AG04449 (cell line): ENCODE results near the gene TSTD2.

Source experiments
- CTCF ChIA-PET: fragments of 350-600 bp; formaldehyde crosslinking; extraction: SDS; loops from one replicate; lab custom pipeline; 2021; ENCODE audit warnings: antibody characterized with exemption; lab: Yijun Ruan, JAX
- POLR2A ChIA-PET: fragments of 400-600, 350-600 bp; formaldehyde crosslinking; extraction: SDS; loops from one replicate; lab custom pipeline; 2020; ENCODE audit warnings: antibody characterized with exemption, inconsistent platforms; lab: Yijun Ruan, JAX
- DNase-seq: peaks from one replicate; pipeline ENCODE4 v3.0.0-alpha.2; 2010; ENCODE audit warnings: low read depth, low spot score
- H3K4me3 ChIP-seq: 2 replicates; pipeline ENCODE4 v1.5.1; 2011; ENCODE audit warnings: low read depth, mild to moderate bottlenecking, control low read depth, low read length
- CTCF ChIP-seq: IDR thresholded peaks from one replicate; pipeline ENCODE4 v1.5.1; 2011; ENCODE audit warnings: mild to moderate bottlenecking, moderate library complexity, low read length, control low read depth, inconsistent platforms; ENCODE audit not compliant: insufficient read depth; ENCODE audit errors: missing control alignments

Gene TSTD2

GRCh38 chr9:97658707-97659106 is 25.5 kb upstream of the TSTD2 start:
- no peak overlapping the region for H3K4me3 ChIP-seq
- ChIA-PET CTCF (no interaction called here), POLR2A (no interaction called here)
- no peak for TF ChIP-seq CTCF
- DNase-seq: no peak

GRCh38 chr9:97651646-97652045 is 18.5 kb upstream of the TSTD2 start:
- ChIA-PET POLR2A (no interaction called here), CTCF (interaction anchor here (1.0 kb wide), 1 partner anchor 182 kb away, joined by 3 read pairs; no protein-coding TSS in a partner anchor)
- no peak for TF ChIP-seq CTCF
- no peak overlapping the region for H3K4me3 ChIP-seq
- DNase-seq: no peak

- no peak overlapping the region for H3K4me3 ChIP-seq
- ChIA-PET CTCF (interaction anchor here (1.0 to 1.2 kb wide), 3 partner anchors 8 to 276 kb away, joined by 3 to 4 read pairs (median 3); no protein-coding TSS in a partner anchor), POLR2A (no interaction called here)
- no peak for DNase-seq
- no peak for TF ChIP-seq CTCF
Observed at GRCh38 chr9:97647996-97648395, 14.8 kb upstream of the TSTD2 start.

GRCh38 chr9:97645720-97646119 is 12.6 kb upstream of the TSTD2 start:
- TF ChIP-seq CTCF: no peak
- no peak overlapping the region for H3K4me3 ChIP-seq
- DNase-seq: no peak
- ChIA-PET POLR2A (interaction anchor here (0.8 kb wide), 1 partner anchor 12 kb away, joined by 6 read pairs; the partner anchor contains the start of gene NCBP1), CTCF (interaction anchor here (0.8 to 2.0 kb wide), 5 partner anchors 11 to 47 kb away, joined by 3 to 6 read pairs (median 3); partner anchors contain the start of gene NCBP1)

- no peak for TF ChIP-seq CTCF
- ChIA-PET POLR2A (no interaction called here), CTCF (interaction anchor here (0.9 to 1.4 kb wide), 3 partner anchors 8 to 171 kb away, joined by 3 to 4 read pairs (median 4); no protein-coding TSS in a partner anchor)
- no peak for DNase-seq
- H3K4me3 ChIP-seq: no peak overlapping the region
Observed at GRCh38 chr9:97640325-97640724, 7.2 kb upstream of the TSTD2 start.

- ChIA-PET CTCF (interaction anchor here (0.8 to 1.0 kb wide), 2 partner anchors 23 to 263 kb away, joined by 3 read pairs; no protein-coding TSS in a partner anchor), POLR2A (no interaction called here)
- H3K4me3 ChIP-seq: no peak overlapping the region
- TF ChIP-seq CTCF: no peak
- no peak for DNase-seq
Observed at GRCh38 chr9:97638666-97639065, 5.5 kb upstream of the TSTD2 start.
